ENCODE results near the gene U2AF2.

The U2AF2 gene

GRCh38 chr19:55619286-55619685 is 35.5 kb upstream of the U2AF2 start:
- H3K27ac ChIP-seq (ENCODE audit: low read depth, low read length, poor library complexity, severe bottlenecking): no peak overlapping the region
- peaks cover 26% of the 10 kb centered on the region for H3K36me3 ChIP-seq (ENCODE audit: insufficient read depth, low read length)
- no peaks in the 10 kb centered on the region for H3K9me2 ChIP-seq (ENCODE audit: low read depth, low read length)
- H2AFZ ChIP-seq (ENCODE audit: low read length): no peak overlapping the region
- no peak overlapping the region for H3K9ac ChIP-seq (ENCODE audit: low read length)
- no peaks in the 10 kb centered on the region for H3F3A ChIP-seq (ENCODE audit: insufficient read depth, low read length)
- no peaks in the 10 kb centered on the region for H3K27me3 ChIP-seq (ENCODE audit: insufficient read depth, low read length)
- TF ChIP-seq CTCF (IDR thresholded peaks at IDR 0.05; ENCODE audit: low read length): no peak
- no peak for TF ChIP-seq EZH2 (IDR thresholded peaks at IDR 0.05; ENCODE audit: borderline replicate concordance, low read length)
- H3K9me3 ChIP-seq (ENCODE audit: low read length): no peaks in the 10 kb centered on the region
- H3K4me2 ChIP-seq (ENCODE audit: low read length): no peak overlapping the region
- no peaks in the 10 kb centered on the region for H3K79me2 ChIP-seq (ENCODE audit: insufficient read depth, low read length)
- peaks cover 5% of the 10 kb centered on the region for H3K4me1 ChIP-seq (ENCODE audit: insufficient read depth, low read length, severe bottlenecking)
- H4K20me1 ChIP-seq (ENCODE audit: insufficient read depth, low read length): no peaks in the 10 kb centered on the region
- no peak overlapping the region for H3K4me3 ChIP-seq (ENCODE audit: low read depth, low read length, poor library complexity, severe bottlenecking)

- no peaks in the 10 kb centered on the region for H4K20me1 ChIP-seq (ENCODE audit: insufficient read depth, low read length)
- TF ChIP-seq CTCF (IDR thresholded peaks at IDR 0.05; ENCODE audit: low read length): no peak
- no peak overlapping the region for H3K4me3 ChIP-seq (ENCODE audit: low read depth, low read length, poor library complexity, severe bottlenecking)
- H3K9me3 ChIP-seq (ENCODE audit: low read length): no peaks in the 10 kb centered on the region
- no peaks in the 10 kb centered on the region for H3F3A ChIP-seq (ENCODE audit: insufficient read depth, low read length)
- H3K4me1 ChIP-seq (ENCODE audit: insufficient read depth, low read length, severe bottlenecking): peaks cover 12% of the 10 kb centered on the region
- H3K27me3 ChIP-seq (ENCODE audit: insufficient read depth, low read length): no peaks in the 10 kb centered on the region
- H3K79me2 ChIP-seq (ENCODE audit: insufficient read depth, low read length): no peaks in the 10 kb centered on the region
- H2AFZ ChIP-seq (ENCODE audit: low read length): no peak overlapping the region
- no peak overlapping the region for H3K9ac ChIP-seq (ENCODE audit: low read length)
- no peak overlapping the region for H3K4me2 ChIP-seq (ENCODE audit: low read length)
- H3K36me3 ChIP-seq (ENCODE audit: insufficient read depth, low read length): peaks cover 18% of the 10 kb centered on the region
- H3K27ac ChIP-seq (ENCODE audit: low read depth, low read length, poor library complexity, severe bottlenecking): no peak overlapping the region
- no peaks in the 10 kb centered on the region for H3K9me2 ChIP-seq (ENCODE audit: low read depth, low read length)
Measured at GRCh38 chr19:55620410-55621204, 34.2 kb upstream of the U2AF2 start.

- H3K27me3 ChIP-seq (ENCODE audit: insufficient read depth, low read length): no peaks in the 10 kb centered on the region
- no peaks in the 10 kb centered on the region for H3K9me3 ChIP-seq (ENCODE audit: low read length)
- H3K9me2 ChIP-seq (ENCODE audit: low read depth, low read length): no peaks in the 10 kb centered on the region
- no peaks in the 10 kb centered on the region for H4K20me1 ChIP-seq (ENCODE audit: insufficient read depth, low read length)
- peaks cover 12% of the 10 kb centered on the region for H3K4me1 ChIP-seq (ENCODE audit: insufficient read depth, low read length, severe bottlenecking)
- H3F3A ChIP-seq (ENCODE audit: insufficient read depth, low read length): no peaks in the 10 kb centered on the region
- no peak overlapping the region for H3K27ac ChIP-seq (ENCODE audit: low read depth, low read length, poor library complexity, severe bottlenecking)
- H3K4me3 ChIP-seq (ENCODE audit: low read depth, low read length, poor library complexity, severe bottlenecking): no peak overlapping the region
- no peak overlapping the region for H3K4me2 ChIP-seq (ENCODE audit: low read length)
- H3K79me2 ChIP-seq (ENCODE audit: insufficient read depth, low read length): no peaks in the 10 kb centered on the region
- H2AFZ ChIP-seq (ENCODE audit: low read length): no peak overlapping the region
- peaks cover 12% of the 10 kb centered on the region for H3K36me3 ChIP-seq (ENCODE audit: insufficient read depth, low read length)
- no peak overlapping the region for H3K9ac ChIP-seq (ENCODE audit: low read length)
- no peak for TF ChIP-seq CTCF (IDR thresholded peaks at IDR 0.05; ENCODE audit: low read length)
- no peak for TF ChIP-seq EZH2 (IDR thresholded peaks at IDR 0.05; ENCODE audit: borderline replicate concordance, low read length)
Measured at GRCh38 chr19:55621205-55621672, 33.6 kb upstream of the U2AF2 start.
